Bronchus fibroblast of lung (primary cell): ENCODE measurements around the gene GSS. TPM values are rescaled to one million over a fixed set of nuclear protein-coding genes. Genes with fewer than 3 reads are reported as not detected.

Source experiments
- total RNA-seq: library from RNA; depleted of rRNA; stranded (reverse); fragments of >200 nt; gene quantifications from 2 replicates; pipeline ENCODE4 v1.2.3, GENCODE V29; 2015

The GSS gene
- total RNA-seq: 68.9 and 74.2 TPM in 2 replicates

DNA sequence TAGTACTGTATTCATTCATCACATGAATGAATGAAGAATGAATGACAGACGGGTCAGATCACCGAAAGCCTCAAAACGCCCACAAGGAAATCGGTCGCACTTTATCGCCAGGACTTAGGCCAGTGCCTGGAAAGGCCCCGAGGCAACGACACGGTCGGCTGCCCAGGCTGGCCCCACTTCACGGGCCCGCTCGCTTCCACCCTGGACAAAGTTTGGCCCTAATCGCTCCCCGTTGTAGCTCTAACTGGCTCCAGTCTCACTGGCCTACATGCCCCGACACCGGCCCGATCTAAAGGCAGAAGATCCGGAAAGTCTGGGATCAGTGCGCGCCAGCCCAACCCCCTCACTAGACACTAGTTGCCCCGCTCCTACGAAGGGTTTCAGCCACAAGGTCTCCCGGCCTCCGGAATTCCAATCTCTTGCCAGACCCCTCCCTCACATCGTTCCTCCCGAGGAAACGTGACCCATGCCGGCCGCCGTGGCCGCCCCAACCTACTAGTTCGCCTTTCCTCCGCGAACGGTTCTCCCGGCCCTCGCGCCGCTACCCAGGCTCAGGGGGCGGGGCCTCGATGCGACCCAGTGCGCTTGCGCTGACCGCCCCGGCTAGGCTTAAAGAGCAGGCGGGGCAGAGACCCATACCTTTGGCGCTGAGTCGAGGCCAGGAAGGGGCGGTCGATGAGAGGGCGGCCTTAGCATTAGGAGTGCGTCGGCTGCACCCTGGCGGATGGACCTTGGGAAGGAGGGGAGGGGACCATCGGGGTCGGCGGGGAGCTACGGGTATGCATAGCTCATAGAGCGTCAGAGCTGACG is at the start of gene GSS, which contains the start of gene MYH7B:
Gene GSS, minus strand, starts transcription at position 576 of the 810 bp plus-strand sequence. CDS start 3,954 bp downstream, outside the sequence.
Gene MYH7B, plus strand, starts transcription at position 638 of the 810 bp plus-strand sequence. CDS start 22,138 bp downstream, outside the sequence.

Other genes with a start within 250 kb of the GSS start
- 7.6 and 8.4 TPM in 2 replicates for gene NCOA6, start 130.2 kb downstream of the GSS start, total RNA-seq
- 7.1 and 9.6 TPM in 2 replicates for gene GGT7, start 83.0 kb downstream of the GSS start, total RNA-seq
- 108 and 116 TPM in 2 replicates for gene ACSS2, start 79.2 kb downstream of the GSS start, total RNA-seq
- gene MYH7B, start 62 bp upstream of the GSS start, total RNA-seq: under 0.01 and 0.15 TPM in 2 replicates
- 72.3 and 75.2 TPM in 2 replicates for gene TRPC4AP, start 137.0 kb upstream of the GSS start, total RNA-seq
- 28.1 and 28.7 TPM in 2 replicates for gene EDEM2, start 191.5 kb upstream of the GSS start, total RNA-seq
- 32.9 and 34.0 TPM in 2 replicates for gene PROCR, start 216.3 kb upstream of the GSS start, total RNA-seq